ENCODE results near the gene COL4A2. TPM values are rescaled to one million over a fixed set of nuclear protein-coding genes. Genes with fewer than 3 reads are reported as not detected.

COL4A2 gene
- total RNA-seq, 1 donor from 2014 or later = 1,414 TPM

DNA sequence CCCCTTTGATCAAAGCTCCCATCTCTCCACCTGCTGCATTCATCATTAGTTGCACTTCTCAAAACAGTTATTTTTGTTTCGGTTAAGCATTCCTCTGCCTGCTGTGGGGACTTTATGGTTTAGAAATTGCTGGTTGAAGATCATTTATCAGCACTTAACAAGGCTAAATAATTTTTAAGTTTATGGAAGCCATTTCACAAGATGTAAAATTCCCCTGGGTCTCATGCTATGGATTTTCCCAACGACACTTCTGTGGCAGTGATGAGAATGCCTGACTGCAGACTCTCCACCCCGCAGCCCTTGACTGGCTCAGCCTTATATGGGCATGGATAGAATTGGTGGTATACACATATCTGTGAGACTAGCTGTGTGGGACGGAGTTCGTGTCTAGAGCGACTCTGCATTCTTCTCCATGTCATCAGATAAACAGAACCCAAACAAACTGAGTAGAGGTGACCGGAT, 52.8 kb downstream of the COL4A2 start:
- Histone ChIP-seq H3K27me3 (ENCODE audit: insufficient read depth, low read length) (no peaks in the 10 kb centered on the region), H3K27ac (ENCODE audit: low read depth, low read length) (peak overlapping the region; percentile 87), H3K4me3 (ENCODE audit: insufficient read depth, low read depth, low read length) (no peak overlapping the region), H3K36me3 (ENCODE audit: insufficient read depth, low read length) (peaks cover 38% of the 10 kb centered on the region), H3K4me1 (ENCODE audit: insufficient read depth, low read length) (peaks cover 29% of the 10 kb centered on the region), H3K9ac (ENCODE audit: low read length) (peak overlapping the region; percentile 80), H4K20me1 (ENCODE audit: insufficient read depth, low read length) (peaks cover 15% of the 10 kb centered on the region), H2AFZ (ENCODE audit: low read depth, low read length) (no peak overlapping the region), H3K79me2 (ENCODE audit: insufficient read depth, low read length) (peaks cover 55% of the 10 kb centered on the region), H3K4me2 (ENCODE audit: low read length) (no peak overlapping the region), H3K9me3 (ENCODE audit: insufficient read depth, low read depth, low read length) (no peaks in the 10 kb centered on the region)
- no peaks in the 10 kb centered on the region for H3K27me3 Mint-ChIP-seq (ENCODE audit: low read depth, unreplicated experiment)
- peak overlapping the region; percentile 70 for H3K27ac Mint-ChIP-seq (ENCODE audit: unreplicated experiment)
- no peak overlapping the region for H3K4me3 Mint-ChIP-seq (ENCODE audit: unreplicated experiment)
- H3K36me3 Mint-ChIP-seq (ENCODE audit: low read depth, unreplicated experiment) = peaks cover 42% of the 10 kb centered on the region
- TF ChIP-seq, protein P1, sequence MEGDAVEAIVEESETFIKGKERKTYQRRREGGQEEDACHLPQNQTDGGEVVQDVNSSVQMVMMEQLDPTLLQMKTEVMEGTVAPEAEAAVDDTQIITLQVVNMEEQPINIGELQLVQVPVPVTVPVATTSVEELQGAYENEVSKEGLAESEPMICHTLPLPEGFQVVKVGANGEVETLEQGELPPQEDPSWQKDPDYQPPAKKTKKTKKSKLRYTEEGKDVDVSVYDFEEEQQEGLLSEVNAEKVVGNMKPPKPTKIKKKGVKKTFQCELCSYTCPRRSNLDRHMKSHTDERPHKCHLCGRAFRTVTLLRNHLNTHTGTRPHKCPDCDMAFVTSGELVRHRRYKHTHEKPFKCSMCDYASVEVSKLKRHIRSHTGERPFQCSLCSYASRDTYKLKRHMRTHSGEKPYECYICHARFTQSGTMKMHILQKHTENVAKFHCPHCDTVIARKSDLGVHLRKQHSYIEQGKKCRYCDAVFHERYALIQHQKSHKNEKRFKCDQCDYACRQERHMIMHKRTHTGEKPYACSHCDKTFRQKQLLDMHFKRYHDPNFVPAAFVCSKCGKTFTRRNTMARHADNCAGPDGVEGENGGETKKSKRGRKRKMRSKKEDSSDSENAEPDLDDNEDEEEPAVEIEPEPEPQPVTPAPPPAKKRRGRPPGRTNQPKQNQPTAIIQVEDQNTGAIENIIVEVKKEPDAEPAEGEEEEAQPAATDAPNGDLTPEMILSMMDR (IDR thresholded peaks at IDR 0.05; ENCODE audit: insufficient read depth, low read depth, low read length) = no peak
- TF ChIP-seq EZH2 (IDR thresholded peaks at IDR 0.05; ENCODE audit: insufficient read depth, low read length) = no peak
- DNase-seq (ENCODE audit: low read depth) (peak; percentile 58), FAIRE-seq (peak; percentile 68)
- peaks cover 55% of the 10 kb centered on the region for H3K4me1 Mint-ChIP-seq (ENCODE audit: low read depth, unreplicated experiment)
- no peaks in the 10 kb centered on the region for H3K9me3 Mint-ChIP-seq (ENCODE audit: unreplicated experiment)

DNA sequence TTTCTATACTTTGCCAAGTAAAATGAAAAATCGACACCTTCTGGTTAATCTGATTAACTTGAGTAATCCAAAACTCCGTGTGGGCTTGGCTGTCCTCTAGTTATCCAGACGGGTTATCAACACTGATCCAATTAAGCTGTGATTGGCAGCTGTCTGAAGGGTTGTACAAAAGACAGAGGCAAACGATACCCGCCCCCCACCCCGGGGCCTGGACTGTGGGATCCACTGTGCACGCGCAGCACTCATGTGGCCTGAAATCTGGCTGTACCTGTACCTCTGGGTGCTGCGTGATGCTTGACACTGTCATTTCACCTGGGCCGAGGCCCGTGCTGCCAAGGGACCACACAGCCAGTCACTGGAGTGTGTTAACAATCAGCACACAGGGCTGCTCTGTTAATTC, 53.5 kb downstream of the COL4A2 start:
- Mint-ChIP-seq H3K27me3 (ENCODE audit: low read depth, unreplicated experiment) (no peaks in the 10 kb centered on the region), H3K4me3 (ENCODE audit: unreplicated experiment) (no peak overlapping the region), H3K9me3 (ENCODE audit: unreplicated experiment) (no peaks in the 10 kb centered on the region), H3K36me3 (ENCODE audit: low read depth, unreplicated experiment) (peaks cover 42% of the 10 kb centered on the region), H3K27ac (ENCODE audit: unreplicated experiment) (peak overlapping the region; percentile 70), H3K4me1 (ENCODE audit: low read depth, unreplicated experiment) (peaks cover 54% of the 10 kb centered on the region)
- TF ChIP-seq, protein P1 (IDR thresholded peaks at IDR 0.05; ENCODE audit: insufficient read depth, low read depth, low read length) = no peak
- no peak for TF ChIP-seq EZH2 (IDR thresholded peaks at IDR 0.05; ENCODE audit: insufficient read depth, low read length)
- peaks cover 38% of the 10 kb centered on the region for H3K36me3 ChIP-seq (ENCODE audit: insufficient read depth, low read length)
- H3K27ac ChIP-seq (ENCODE audit: low read depth, low read length) = peak overlapping the region; percentile 87
- H3K9me3 ChIP-seq (ENCODE audit: insufficient read depth, low read depth, low read length) = no peaks in the 10 kb centered on the region
- peaks cover 29% of the 10 kb centered on the region for H3K4me1 ChIP-seq (ENCODE audit: insufficient read depth, low read length)
- DNase-seq (ENCODE audit: low read depth) (no peak), FAIRE-seq (no peak)
- H3K4me3 ChIP-seq (ENCODE audit: insufficient read depth, low read depth, low read length) = no peak overlapping the region
- no peak overlapping the region for H3K4me2 ChIP-seq (ENCODE audit: low read length)
- no peaks in the 10 kb centered on the region for H3K27me3 ChIP-seq (ENCODE audit: insufficient read depth, low read length)
- H2AFZ ChIP-seq (ENCODE audit: low read depth, low read length) = no peak overlapping the region
- H4K20me1 ChIP-seq (ENCODE audit: insufficient read depth, low read length) = peaks cover 10% of the 10 kb centered on the region
- H3K79me2 ChIP-seq (ENCODE audit: insufficient read depth, low read length) = peaks cover 50% of the 10 kb centered on the region
- H3K9ac ChIP-seq (ENCODE audit: low read length) = peak overlapping the region; percentile 80

DNA sequence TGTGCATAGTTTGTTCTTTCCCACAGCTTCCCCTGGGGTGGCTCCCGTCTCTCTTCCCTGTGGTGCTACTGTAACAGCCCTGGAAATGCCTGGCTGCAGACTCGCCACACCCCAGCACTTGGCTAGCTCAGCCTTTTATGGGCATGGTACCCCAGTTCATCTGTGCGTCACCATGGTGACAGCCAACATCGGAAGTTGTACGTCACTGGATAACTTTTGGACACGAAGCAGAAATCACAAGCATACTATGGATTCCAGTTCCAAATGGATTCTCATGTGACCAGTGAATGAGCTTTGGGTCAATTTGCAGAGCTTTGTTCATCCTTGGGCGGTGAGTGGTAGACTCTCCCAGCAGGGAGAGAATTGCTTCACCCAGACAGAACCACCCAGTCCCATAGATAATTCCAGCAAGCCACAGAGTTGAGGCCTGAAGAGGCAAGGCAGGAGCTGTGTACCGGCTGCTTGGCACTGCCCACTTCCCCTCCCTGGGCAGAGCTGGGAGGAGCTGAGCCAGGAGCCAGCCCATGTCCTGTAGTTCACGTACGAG, 54.4 kb downstream of the COL4A2 start:
- no peaks in the 10 kb centered on the region for H3K9me3 ChIP-seq (ENCODE audit: insufficient read depth, low read depth, low read length)
- DNase-seq (ENCODE audit: low read depth) (peak; percentile 64), FAIRE-seq (peak; percentile 98)
- no peak overlapping the region for H3K4me2 ChIP-seq (ENCODE audit: low read length)
- Mint-ChIP-seq H3K4me3 (ENCODE audit: unreplicated experiment) (peak overlapping the region; percentile 41), H3K9me3 (ENCODE audit: unreplicated experiment) (no peaks in the 10 kb centered on the region), H3K4me1 (ENCODE audit: low read depth, unreplicated experiment) (peaks cover 54% of the 10 kb centered on the region), H3K27ac (ENCODE audit: unreplicated experiment) (peak overlapping the region; percentile 70), H3K27me3 (ENCODE audit: low read depth, unreplicated experiment) (no peaks in the 10 kb centered on the region), H3K36me3 (ENCODE audit: low read depth, unreplicated experiment) (peaks cover 37% of the 10 kb centered on the region)
- no peak overlapping the region for H2AFZ ChIP-seq (ENCODE audit: low read depth, low read length)
- H3K27ac ChIP-seq (ENCODE audit: low read depth, low read length) = peak overlapping the region; percentile 87
- peaks cover 29% of the 10 kb centered on the region for H3K4me1 ChIP-seq (ENCODE audit: insufficient read depth, low read length)
- H3K36me3 ChIP-seq (ENCODE audit: insufficient read depth, low read length) = peaks cover 46% of the 10 kb centered on the region
- peak overlapping the region; percentile 80 for H3K9ac ChIP-seq (ENCODE audit: low read length)
- no peak overlapping the region for H3K4me3 ChIP-seq (ENCODE audit: insufficient read depth, low read depth, low read length)
- TF ChIP-seq EZH2 (IDR thresholded peaks at IDR 0.05; ENCODE audit: insufficient read depth, low read length) = no peak
- TF ChIP-seq, protein P1 (IDR thresholded peaks at IDR 0.05; ENCODE audit: insufficient read depth, low read depth, low read length) = no peak
- H4K20me1 ChIP-seq (ENCODE audit: insufficient read depth, low read length) = peaks cover 1% of the 10 kb centered on the region
- H3K79me2 ChIP-seq (ENCODE audit: insufficient read depth, low read length) = peaks cover 45% of the 10 kb centered on the region
- no peaks in the 10 kb centered on the region for H3K27me3 ChIP-seq (ENCODE audit: insufficient read depth, low read length)

Measured in astrocyte (in vitro differentiated cells and primary cell).